ENCODE measurements around the gene STX11.

- no peak for TF ChIP-seq POLR2A (IDR thresholded peaks at IDR 0.05; ENCODE audit: low read depth, low read length)
- TF ChIP-seq POLR2AphosphoS5 (IDR thresholded peaks at IDR 0.05; ENCODE audit: low read depth, low read length): no peak
- TF ChIP-seq TAF1 (IDR thresholded peaks at IDR 0.05; ENCODE audit: borderline replicate concordance, low read depth, low read length): no peak
Observed at GRCh38 chr6:144160431-144161005, 10.2 kb downstream of the STX11 start.
